HuH-7.5 (cell line): ENCODE measurements around the gene TTPAL.

Experiments used
- DNase-seq: peaks from one replicate; pipeline ENCODE4 v3.0.0; 2011; ENCODE audit warnings: low spot score

TTPAL gene

GRCh38 chr20:44439318-44439717 lies 36.4 kb upstream of the TTPAL start:
- no peak for DNase-seq

GRCh38 chr20:44442298-44443070 lies 33.2 kb upstream of the TTPAL start:
- DNase-seq, result no peak

- DNase-seq, result no peak
Measured at GRCh38 chr20:44445742-44446710, 29.6 kb upstream of the TTPAL start.

- no peak for DNase-seq
Measured at GRCh38 chr20:44447827-44448419, 27.8 kb upstream of the TTPAL start.

GRCh38 chr20:44448753-44449546 lies 26.7 kb upstream of the TTPAL start:
- DNase-seq, result no peak

GRCh38 chr20:44449864-44450263 lies 25.8 kb upstream of the TTPAL start:
- DNase-seq, result no peak

GRCh38 chr20:44450281-44450889 lies 25.3 kb upstream of the TTPAL start:
- DNase-seq, result no peak

- DNase-seq, result no peak
Measured at GRCh38 chr20:44450903-44451450, 24.7 kb upstream of the TTPAL start.

- no peak for DNase-seq
Measured at GRCh38 chr20:44454306-44454963, 21.2 kb upstream of the TTPAL start.

GRCh38 chr20:44455126-44455525 lies 20.5 kb upstream of the TTPAL start:
- no peak for DNase-seq

GRCh38 chr20:44456611-44457010 lies 19.1 kb upstream of the TTPAL start:
- DNase-seq, result no peak

- DNase-seq, result no peak
Measured at GRCh38 chr20:44457016-44457415, 18.7 kb upstream of the TTPAL start.

- DNase-seq, result no peak
Measured at GRCh38 chr20:44459271-44459670, 16.4 kb upstream of the TTPAL start.

GRCh38 chr20:44460795-44461141 lies 14.9 kb upstream of the TTPAL start:
- no peak for DNase-seq

- DNase-seq, result no peak
Measured at GRCh38 chr20:44461142-44461802, 14.4 kb upstream of the TTPAL start.

GRCh38 chr20:44461803-44462174 lies 13.9 kb upstream of the TTPAL start:
- DNase-seq, result no peak

GRCh38 chr20:44463466-44463865 lies 12.2 kb upstream of the TTPAL start:
- no peak for DNase-seq

- DNase-seq, result no peak
Measured at GRCh38 chr20:44464514-44464913, 11.2 kb upstream of the TTPAL start.

- DNase-seq, result no peak
Measured at GRCh38 chr20:44465001-44465560, 10.6 kb upstream of the TTPAL start.
